Cardiac ventricle fibroblast (primary cell): ENCODE data around the gene BEND7. TPM values are rescaled to one million over a fixed set of nuclear protein-coding genes. Genes with fewer than 3 reads are reported as not detected.

Experiments used
- total RNA-seq: library from RNA; depleted of rRNA; stranded (reverse); fragments of >200 nt; gene quantifications from 2 replicates; pipeline ENCODE4 v1.2.3, GENCODE V29; 2015

The BEND7 gene
- total RNA-seq = 0.64 and 0.87 TPM in 2 replicates

GRCh38 chr10:13528875-13529713 is at the start of gene BEND7:
Gene BEND7, minus strand, starts transcription at chr10:13529014. Its CDS starts 481 bp downstream, at chr10:13528533.

Other genes starting within 250 kb of the BEND7 start
- 24.7 and 30.2 TPM in 2 replicates for gene PHYH, start 228.9 kb downstream of the BEND7 start, total RNA-seq
- gene SEPHS1, start 180.7 kb downstream of the BEND7 start, total RNA-seq = 22.4 and 22.8 TPM in 2 replicates
- 15.3 and 15.5 TPM in 2 replicates for gene PRPF18, start 58.0 kb upstream of the BEND7 start, total RNA-seq